ENCODE measurements around the gene LRRC8A. TPM values are rescaled to one million over a fixed set of nuclear protein-coding genes. Genes with fewer than 3 reads are reported as not detected.

LRRC8A gene
- total and polyA plus RNA-seq, 4 experiments from 2014 or later = 18.7 to 40.6 (median 25.4) TPM

DNA sequence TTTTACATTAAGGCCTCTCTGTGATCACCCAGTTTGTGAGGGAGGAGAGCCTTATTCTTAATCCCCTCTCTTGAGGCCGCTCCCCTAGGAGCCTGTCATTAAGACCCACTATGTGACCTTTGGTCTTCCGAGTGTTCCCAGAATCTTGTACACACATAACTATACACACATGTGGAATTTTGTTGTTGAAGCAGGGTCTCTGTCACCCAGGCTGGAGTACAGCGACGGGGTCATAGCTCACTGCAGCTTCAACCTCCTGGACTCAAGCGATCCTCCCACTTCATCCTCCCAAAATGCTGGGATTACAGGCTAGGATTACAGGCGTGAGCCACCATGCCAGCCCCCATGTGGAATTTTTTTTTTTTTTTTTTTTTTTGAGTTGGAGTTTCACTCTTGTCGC is 24.0 kb downstream of the LRRC8A start:
- Histone ChIP-seq H3K4me3 (ENCODE audit: low read length in 2 of 2) (no peak overlapping the region), H3K27ac (ENCODE audit: low read depth, low read length) (no peak overlapping the region), H3K4me1 (ENCODE audit: insufficient read depth, low read length) (peaks cover 64% of the 10 kb centered on the region), H3K36me3 (ENCODE audit: insufficient read depth, low read length) (peaks cover 38% of the 10 kb centered on the region), H3K9me3 (ENCODE audit: control insufficient read depth in 1 of 2, low read length in 2 of 2) (no peaks in the 10 kb centered on the region), H3K27me3 (ENCODE audit: insufficient read depth, low read length) (no peaks in the 10 kb centered on the region)
- ChIA-PET POLR2A (ENCODE audit: partially characterized antibody) (no interaction called here), CTCF (ENCODE audit: partially characterized antibody) (no interaction called here)
- H3K9me3 Mint-ChIP-seq = no peaks in the 10 kb centered on the region
- peaks cover 19 to 81% (median 48%) of the 10 kb centered on the region in 4 donors for H3K4me1 Mint-ChIP-seq
- no peaks in the 10 kb centered on the region for H3K27me3 Mint-ChIP-seq
- H3K36me3 Mint-ChIP-seq = peaks cover 25 to 32% of the 10 kb centered on the region in 2 donors
- H3K4me3 Mint-ChIP-seq = no peak overlapping the region
- H3K27ac Mint-ChIP-seq = peak overlapping the region in 6 of 7 donors; percentile 19 to 83 (median 69)
- intact Hi-C loops (cut with micrococcal nuclease) = no loop called here
- no peak for DNase-seq

DNA sequence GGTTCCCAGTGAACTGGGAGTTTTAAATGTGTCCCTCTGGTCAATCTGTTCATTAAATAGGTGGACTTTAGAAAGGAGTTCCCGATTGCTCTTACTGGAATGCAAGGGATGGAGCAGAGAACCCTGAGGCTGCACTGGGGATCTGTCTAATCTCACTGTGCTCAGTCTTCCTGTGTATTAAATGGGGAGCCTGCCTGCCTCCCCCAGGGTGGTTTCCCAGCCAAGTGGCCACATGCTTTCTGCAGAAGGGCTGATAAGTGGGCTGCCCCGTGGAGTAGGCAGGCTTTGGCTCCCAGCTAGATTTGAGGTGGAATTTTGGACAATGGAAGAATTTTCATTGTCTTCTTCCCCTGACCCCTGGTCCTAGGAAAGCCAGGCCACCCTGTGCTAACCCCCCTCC is 24.8 kb downstream of the LRRC8A start:
- Histone ChIP-seq H3K4me3 (ENCODE audit: low read length in 2 of 2) (no peak overlapping the region), H3K27me3 (ENCODE audit: insufficient read depth, low read length) (no peaks in the 10 kb centered on the region), H3K27ac (ENCODE audit: low read depth, low read length) (no peak overlapping the region), H3K9me3 (ENCODE audit: control insufficient read depth in 1 of 2, low read length in 2 of 2) (no peaks in the 10 kb centered on the region), H3K4me1 (ENCODE audit: insufficient read depth, low read length) (peaks cover 64% of the 10 kb centered on the region), H3K36me3 (ENCODE audit: insufficient read depth, low read length) (peaks cover 41% of the 10 kb centered on the region)
- peaks cover 25 to 35% of the 10 kb centered on the region in 2 donors for H3K36me3 Mint-ChIP-seq
- ChIA-PET POLR2A (ENCODE audit: partially characterized antibody) (no interaction called here), CTCF (ENCODE audit: partially characterized antibody) (no interaction called here)
- peak overlapping the region in 1 of 8 donors; percentile 51 for H3K4me3 Mint-ChIP-seq
- no peaks in the 10 kb centered on the region for H3K27me3 Mint-ChIP-seq
- no peak for DNase-seq
- intact Hi-C loops (cut with micrococcal nuclease) = no loop called here
- H3K9me3 Mint-ChIP-seq = no peaks in the 10 kb centered on the region
- H3K4me1 Mint-ChIP-seq = peaks cover 24 to 81% (median 49%) of the 10 kb centered on the region in 4 donors
- H3K27ac Mint-ChIP-seq = peak overlapping the region in 6 of 7 donors; percentile 18 to 94 (median 73)

DNA sequence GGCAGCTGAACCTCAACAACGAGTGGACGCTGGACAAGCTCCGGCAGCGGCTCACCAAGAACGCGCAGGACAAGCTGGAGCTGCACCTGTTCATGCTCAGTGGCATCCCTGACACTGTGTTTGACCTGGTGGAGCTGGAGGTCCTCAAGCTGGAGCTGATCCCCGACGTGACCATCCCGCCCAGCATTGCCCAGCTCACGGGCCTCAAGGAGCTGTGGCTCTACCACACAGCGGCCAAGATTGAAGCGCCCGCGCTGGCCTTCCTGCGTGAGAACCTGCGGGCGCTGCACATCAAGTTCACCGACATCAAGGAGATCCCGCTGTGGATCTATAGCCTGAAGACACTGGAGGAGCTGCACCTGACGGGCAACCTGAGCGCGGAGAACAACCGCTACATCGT is 26.4 kb downstream of the LRRC8A start:
- Mint-ChIP-seq H3K9me3 (no peaks in the 10 kb centered on the region), H3K4me1 (peaks cover 27 to 81% (median 51%) of the 10 kb centered on the region in 4 donors), H3K36me3 (peaks cover 34 to 44% of the 10 kb centered on the region in 2 donors), H3K27ac (peak overlapping the region in 1 of 7 donors; percentile 35), H3K27me3 (no peaks in the 10 kb centered on the region), H3K4me3 (no peak overlapping the region)
- Histone ChIP-seq H3K9me3 (ENCODE audit: control insufficient read depth in 1 of 2, low read length in 2 of 2) (no peaks in the 10 kb centered on the region), H3K27ac (ENCODE audit: low read depth, low read length) (no peak overlapping the region), H3K4me3 (ENCODE audit: low read length in 2 of 2) (no peak overlapping the region), H3K4me1 (ENCODE audit: insufficient read depth, low read length) (peaks cover 65% of the 10 kb centered on the region), H3K27me3 (ENCODE audit: insufficient read depth, low read length) (no peaks in the 10 kb centered on the region), H3K36me3 (ENCODE audit: insufficient read depth, low read length) (peaks cover 48% of the 10 kb centered on the region)
- ChIA-PET POLR2A (ENCODE audit: partially characterized antibody) (interaction anchor here (1.4 to 1.6 kb wide), 2 partner anchors 15 to 27 kb away, joined by 5 to 6 read pairs; partner anchors contain the start of gene KYAT1), CTCF (ENCODE audit: partially characterized antibody) (interaction anchor here (1.0 to 1.9 kb wide), 5 partner anchors 10 to 45 kb away, joined by 3 to 11 read pairs (median 4); partner anchors contain the start of genes KYAT1 and LRRC8A)
- DNase-seq = no peak
- intact Hi-C loops (cut with micrococcal nuclease) = no loop called here

DNA sequence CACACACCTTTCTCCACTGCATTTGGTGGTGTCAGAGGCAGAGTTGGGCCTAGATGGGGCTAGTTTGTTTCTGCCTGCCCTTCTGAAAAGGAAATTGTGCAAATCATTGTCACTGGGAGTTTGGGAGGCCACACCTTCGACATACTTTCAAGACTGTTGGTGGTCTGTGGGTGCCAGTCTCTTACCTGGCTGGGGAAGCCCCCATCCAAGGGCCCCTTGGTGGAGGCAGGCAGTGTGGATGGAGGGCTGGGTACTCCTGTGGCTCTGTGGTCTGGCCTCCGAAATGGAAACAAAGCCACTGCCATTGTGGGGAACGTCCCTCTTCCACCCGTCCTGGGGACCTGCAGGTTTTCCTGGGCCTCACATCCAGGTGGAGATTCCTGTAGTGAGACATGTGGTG is 27.9 kb downstream of the LRRC8A start:
- H3K4me1 Mint-ChIP-seq = peaks cover 24 to 77% (median 44%) of the 10 kb centered on the region in 4 donors
- intact Hi-C loops (cut with micrococcal nuclease) = no loop called here
- H3K27me3 Mint-ChIP-seq = no peaks in the 10 kb centered on the region
- Histone ChIP-seq H3K4me1 (ENCODE audit: insufficient read depth, low read length) (peaks cover 67% of the 10 kb centered on the region), H3K27me3 (ENCODE audit: insufficient read depth, low read length) (no peaks in the 10 kb centered on the region), H3K36me3 (ENCODE audit: insufficient read depth, low read length) (peaks cover 48% of the 10 kb centered on the region), H3K27ac (ENCODE audit: low read depth, low read length) (no peak overlapping the region), H3K4me3 (ENCODE audit: low read length in 2 of 2) (no peak overlapping the region), H3K9me3 (ENCODE audit: control insufficient read depth in 1 of 2, low read length in 2 of 2) (no peaks in the 10 kb centered on the region)
- no peak for DNase-seq
- no peaks in the 10 kb centered on the region for H3K9me3 Mint-ChIP-seq
- CTCF ChIA-PET (ENCODE audit: partially characterized antibody) = interaction anchor here (1.9 kb wide), 1 partner anchor 28 kb away, joined by 7 read pairs; the partner anchor contains the start of genes KYAT1 and LRRC8A
- H3K36me3 Mint-ChIP-seq = peaks cover 34 to 45% of the 10 kb centered on the region in 2 donors
- peak overlapping the region in 4 of 7 donors; percentile 29 to 84 (median 62) for H3K27ac Mint-ChIP-seq
- POLR2A ChIA-PET (ENCODE audit: partially characterized antibody) = interaction anchor here (1.4 to 1.6 kb wide), 2 partner anchors 13 to 29 kb away, joined by 5 to 6 read pairs; partner anchors contain the start of gene KYAT1
- no peak overlapping the region for H3K4me3 Mint-ChIP-seq

DNA sequence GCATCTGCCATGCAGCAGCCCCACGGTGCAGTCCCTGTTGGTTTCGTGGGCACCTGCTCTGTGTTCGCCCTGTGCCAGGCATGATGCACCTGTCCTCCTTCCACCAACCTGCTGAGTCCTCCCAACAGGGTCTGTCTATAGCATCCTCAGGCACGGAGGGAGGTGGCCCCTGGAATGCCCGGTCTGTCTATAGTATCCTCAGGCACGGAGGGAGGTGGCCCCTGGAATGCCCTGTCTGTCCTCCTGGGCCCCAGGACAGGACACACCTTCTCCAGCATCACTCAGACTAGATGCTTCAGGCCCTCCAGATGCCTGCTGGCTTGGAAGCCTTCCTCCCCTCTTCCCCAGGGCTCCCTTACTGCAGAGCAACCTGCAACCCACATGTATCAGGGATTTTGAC is 29.0 kb downstream of the LRRC8A start:
- Histone ChIP-seq H3K27ac (ENCODE audit: low read depth, low read length) (no peak overlapping the region), H3K9me3 (ENCODE audit: control insufficient read depth in 1 of 2, low read length in 2 of 2) (no peaks in the 10 kb centered on the region), H3K4me3 (ENCODE audit: low read length in 2 of 2) (no peak overlapping the region), H3K27me3 (ENCODE audit: insufficient read depth, low read length) (no peaks in the 10 kb centered on the region), H3K36me3 (ENCODE audit: insufficient read depth, low read length) (peaks cover 49% of the 10 kb centered on the region), H3K4me1 (ENCODE audit: insufficient read depth, low read length) (peaks cover 58% of the 10 kb centered on the region)
- POLR2A ChIA-PET (ENCODE audit: partially characterized antibody) = no interaction called here
- Mint-ChIP-seq H3K4me3 (peak overlapping the region in 2 of 8 donors; percentile 13 to 20), H3K27ac (peak overlapping the region in 4 of 7 donors; percentile 30 to 64 (median 50)), H3K27me3 (no peaks in the 10 kb centered on the region), H3K9me3 (no peaks in the 10 kb centered on the region), H3K36me3 (peaks cover 34 to 52% of the 10 kb centered on the region in 2 donors), H3K4me1 (peaks cover 22 to 73% (median 42%) of the 10 kb centered on the region in 4 donors)
- intact Hi-C loops (cut with micrococcal nuclease) = no loop called here
- CTCF ChIA-PET (ENCODE audit: partially characterized antibody) = no interaction called here
- no peak for DNase-seq

DNA sequence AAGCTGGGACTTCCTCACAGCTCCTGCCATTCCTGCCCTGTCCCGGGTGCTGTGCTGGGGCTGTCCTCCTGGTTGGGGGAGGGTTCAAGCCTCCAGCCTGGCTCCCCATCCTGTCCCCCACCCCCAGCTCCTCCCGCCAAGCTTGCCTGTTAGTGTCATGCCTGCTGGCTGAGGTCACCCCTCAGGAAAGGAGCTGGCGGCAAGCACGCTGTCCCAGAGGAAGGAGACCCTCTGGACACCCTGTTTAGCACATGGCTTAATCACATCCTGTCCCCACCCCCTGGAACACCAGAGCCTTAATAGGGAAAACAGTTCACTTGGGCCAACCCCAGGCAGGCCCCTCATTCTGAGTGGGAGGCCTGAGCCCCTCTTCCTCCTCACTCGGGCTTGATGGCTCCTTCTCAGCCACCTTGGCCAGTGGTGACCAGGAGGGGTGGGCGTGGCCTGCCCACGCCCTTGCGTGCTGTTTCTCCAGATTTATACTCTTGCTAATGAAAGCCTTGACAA is 29.6 kb downstream of the LRRC8A start:
- Histone ChIP-seq H3K4me1 (ENCODE audit: insufficient read depth, low read length) (peaks cover 57% of the 10 kb centered on the region), H3K27ac (ENCODE audit: low read depth, low read length) (no peak overlapping the region), H3K27me3 (ENCODE audit: insufficient read depth, low read length) (no peaks in the 10 kb centered on the region), H3K9me3 (ENCODE audit: control insufficient read depth in 1 of 2, low read length in 2 of 2) (no peaks in the 10 kb centered on the region), H3K36me3 (ENCODE audit: insufficient read depth, low read length) (peaks cover 55% of the 10 kb centered on the region), H3K4me3 (ENCODE audit: low read length in 2 of 2) (no peak overlapping the region)
- Mint-ChIP-seq H3K36me3 (peaks cover 36 to 53% of the 10 kb centered on the region in 2 donors), H3K27me3 (no peaks in the 10 kb centered on the region), H3K4me1 (peaks cover 19 to 71% (median 39%) of the 10 kb centered on the region in 4 donors), H3K4me3 (no peak overlapping the region), H3K27ac (peak overlapping the region in 5 of 7 donors; percentile 15 to 81 (median 64)), H3K9me3 (no peaks in the 10 kb centered on the region)
- ChIA-PET CTCF (ENCODE audit: partially characterized antibody) (no interaction called here), POLR2A (ENCODE audit: partially characterized antibody) (no interaction called here)
- intact Hi-C loops (cut with micrococcal nuclease) = no loop called here
- no peak for DNase-seq

DNA sequence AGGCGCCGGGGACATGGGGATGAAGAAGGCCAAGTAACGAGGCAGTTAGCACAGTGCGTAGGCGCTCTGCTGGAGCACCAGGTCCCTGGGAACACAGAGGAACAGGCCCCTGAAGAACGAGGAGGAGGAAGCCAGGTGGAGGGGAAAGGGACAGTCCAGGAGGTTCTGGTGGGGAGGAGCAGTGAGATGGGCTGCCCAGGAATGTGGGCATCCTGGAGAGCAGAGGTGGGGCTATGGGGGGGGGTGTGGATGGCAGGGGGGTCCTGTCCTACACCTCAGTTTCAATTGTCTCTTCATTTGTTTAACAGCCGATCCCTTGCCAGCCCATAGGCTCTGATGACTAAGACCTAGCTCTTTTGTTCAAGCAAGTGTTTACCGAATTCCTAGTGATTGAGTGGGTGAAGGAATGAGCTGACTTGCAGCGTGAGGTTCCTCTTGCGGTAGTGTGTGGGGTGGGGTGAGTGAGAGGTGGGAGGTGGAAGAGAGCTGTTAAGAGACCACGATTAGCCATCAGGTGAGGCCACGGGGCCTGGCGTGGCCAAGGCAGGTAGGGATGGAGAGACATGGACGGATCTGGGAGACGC is 30.4 kb downstream of the LRRC8A start:
- Histone ChIP-seq H3K27me3 (ENCODE audit: insufficient read depth, low read length) (no peaks in the 10 kb centered on the region), H3K36me3 (ENCODE audit: insufficient read depth, low read length) (peaks cover 57% of the 10 kb centered on the region), H3K4me3 (ENCODE audit: low read length in 2 of 2) (no peak overlapping the region), H3K9me3 (ENCODE audit: control insufficient read depth in 1 of 2, low read length in 2 of 2) (no peaks in the 10 kb centered on the region), H3K4me1 (ENCODE audit: insufficient read depth, low read length) (peaks cover 51% of the 10 kb centered on the region), H3K27ac (ENCODE audit: low read depth, low read length) (no peak overlapping the region)
- intact Hi-C loops (cut with micrococcal nuclease) = no loop called here
- ChIA-PET POLR2A (ENCODE audit: partially characterized antibody) (interaction anchor here (0.6 to 0.8 kb wide), 2 partner anchors 10 to 48 kb away, joined by 3 to 5 read pairs; no protein-coding TSS in a partner anchor), CTCF (ENCODE audit: partially characterized antibody) (interaction anchor here (1.0 kb wide), 1 partner anchor 16 kb away, joined by 8 read pairs; no protein-coding TSS in a partner anchor)
- Mint-ChIP-seq H3K27me3 (no peaks in the 10 kb centered on the region), H3K4me1 (peaks cover 18 to 63% (median 34%) of the 10 kb centered on the region in 4 donors), H3K27ac (peak overlapping the region; percentile 62 to 91 (median 81)), H3K36me3 (peaks cover 40 to 53% of the 10 kb centered on the region in 2 donors), H3K4me3 (peak overlapping the region in 4 of 8 donors; percentile 4 to 52 (median 30)), H3K9me3 (no peaks in the 10 kb centered on the region)
- DNase-seq = no peak
